ENCODE measurements around the gene WBP4.

Gene WBP4

DNA sequence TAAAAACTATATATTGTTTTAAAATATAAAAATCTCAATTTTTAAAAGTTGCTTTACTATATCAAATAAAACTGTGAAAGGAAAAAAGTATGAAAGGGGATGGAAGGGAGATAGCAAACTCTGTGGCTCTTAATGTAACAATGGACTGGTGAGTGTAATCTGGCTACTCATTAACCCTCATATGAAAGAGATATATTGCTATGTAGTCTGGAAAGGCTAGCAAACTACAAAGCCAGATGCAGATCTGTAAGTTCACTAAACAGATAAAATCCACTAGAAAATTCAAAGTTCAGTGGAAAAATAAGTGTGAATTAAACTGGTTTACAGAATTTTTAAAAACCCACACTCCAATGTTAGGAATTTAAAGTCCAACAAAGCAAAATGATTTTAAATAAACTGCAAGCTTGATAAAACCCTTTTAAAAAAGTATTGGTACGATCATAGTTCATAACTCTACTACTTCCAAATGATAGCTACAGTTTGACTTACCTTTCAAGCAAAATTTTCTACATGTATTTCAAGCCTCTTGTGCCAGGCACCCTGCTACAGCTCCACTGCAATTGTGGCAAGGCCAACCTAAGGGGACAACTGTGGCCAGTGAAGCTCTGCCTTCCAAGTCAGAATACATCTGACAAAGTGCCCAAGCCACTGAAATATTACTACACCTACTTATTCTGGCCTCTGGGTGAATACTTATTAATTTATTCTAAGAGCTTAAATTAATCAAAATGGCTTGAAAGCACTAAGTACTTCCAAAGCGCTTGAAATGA, 41.5 kb upstream of the WBP4 start:
- Histone ChIP-seq H2AFZ (ENCODE audit: low read depth, low read length) (no peak overlapping the region), H3K27ac (ENCODE audit: low read length, poor library complexity, severe bottlenecking) (no peak overlapping the region), H3K4me1 (ENCODE audit: control insufficient read depth, insufficient read depth, low read depth, low read length) (peaks cover 2% of the 10 kb centered on the region), H2BK120ac (ENCODE audit: low read depth, low read length) (no peak overlapping the region), H4K91ac (ENCODE audit: low read length) (no peak overlapping the region), H3K9me3 (ENCODE audit: control insufficient read depth, low read length) (no peaks in the 10 kb centered on the region), H2BK5ac (ENCODE audit: low read depth, low read length, poor library complexity, severe bottlenecking) (no peak overlapping the region), H3K36me3 (ENCODE audit: control insufficient read depth in 1 of 2, insufficient read depth in 2 of 2, low read depth in 1 of 2, low read length in 2 of 2) (peaks cover 0 to 3% of the 10 kb centered on the region in 2 experiments), H3K18ac (ENCODE audit: low read depth in 1 of 2, low read length in 2 of 2) (no peak overlapping the region), H3K27me3 (ENCODE audit: control insufficient read depth in 1 of 2, insufficient read depth in 1 of 2, low read length in 2 of 2) (no peaks in the 10 kb centered on the region), H2BK12ac (ENCODE audit: low read length in 2 of 2) (no peak overlapping the region), H3K23ac (ENCODE audit: low read length in 2 of 2) (no peak overlapping the region), H4K8ac (ENCODE audit: low read length) (no peak overlapping the region), H3K4me2 (ENCODE audit: low read length, poor library complexity, severe bottlenecking) (no peak overlapping the region), H2BK15ac (ENCODE audit: low read depth, poor library complexity, severe bottlenecking) (no peak overlapping the region), H3K79me1 (replicated peaks; ENCODE audit: low read length, poor library complexity, severe bottlenecking) (peaks cover 6% of the 10 kb centered on the region), H3K4ac (ENCODE audit: low read depth in 1 of 2, low read length in 2 of 2) (no peak overlapping the region), H3K14ac (ENCODE audit: low read length in 2 of 2) (no peak overlapping the region), H3K9ac (ENCODE audit: low read length) (no peak overlapping the region), H2AK5ac (ENCODE audit: low read length, severe bottlenecking) (no peak overlapping the region), H3K4me3 (ENCODE audit: insufficient read depth in 1 of 2, low read depth in 1 of 2, low read length in 2 of 2) (peak overlapping the region in 1 of 2 experiments; percentile 64)
- DNase-seq = no peak
- 96% methylated on average over 2 of the region's 2 CpGs for WGBS

DNA sequence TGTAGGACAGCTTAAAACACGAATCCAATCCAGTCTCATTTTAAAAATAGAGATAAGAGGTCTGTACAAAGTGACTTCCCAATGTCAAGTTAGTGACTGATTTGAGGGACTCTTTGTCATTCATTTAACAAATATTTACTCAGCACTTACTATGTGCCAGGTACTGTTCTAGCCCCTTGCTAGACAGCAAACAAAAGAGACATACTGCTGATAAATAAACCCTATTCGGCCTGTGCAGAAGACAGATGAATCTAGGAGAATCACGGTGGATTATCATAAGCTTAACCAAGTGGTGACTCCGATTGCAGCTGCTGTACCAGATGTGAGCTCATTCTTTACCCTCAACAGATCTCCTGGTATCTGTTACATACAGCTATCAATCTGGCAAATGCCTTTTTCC, 35.8 kb upstream of the WBP4 start:
- Histone ChIP-seq H2AK5ac (ENCODE audit: low read length, severe bottlenecking) (no peak overlapping the region), H2AFZ (ENCODE audit: low read depth, low read length) (no peak overlapping the region), H3K23ac (ENCODE audit: low read length in 2 of 2) (no peak overlapping the region), H3K4me1 (ENCODE audit: control insufficient read depth, insufficient read depth, low read depth, low read length) (no peaks in the 10 kb centered on the region), H3K36me3 (ENCODE audit: control insufficient read depth in 1 of 2, insufficient read depth in 2 of 2, low read depth in 1 of 2, low read length in 2 of 2) (peaks cover 7 to 21% of the 10 kb centered on the region in 2 experiments), H2BK12ac (ENCODE audit: low read length in 2 of 2) (no peak overlapping the region), H4K8ac (ENCODE audit: low read length) (no peak overlapping the region), H2BK120ac (ENCODE audit: low read depth, low read length) (no peak overlapping the region), H3K79me1 (replicated peaks; ENCODE audit: low read length, poor library complexity, severe bottlenecking) (peaks cover 39% of the 10 kb centered on the region), H3K4me2 (ENCODE audit: low read length, poor library complexity, severe bottlenecking) (no peak overlapping the region), H3K4ac (ENCODE audit: low read depth in 1 of 2, low read length in 2 of 2) (no peak overlapping the region), H2BK5ac (ENCODE audit: low read depth, low read length, poor library complexity, severe bottlenecking) (no peak overlapping the region), H3K27me3 (ENCODE audit: control insufficient read depth in 1 of 2, insufficient read depth in 1 of 2, low read length in 2 of 2) (no peaks in the 10 kb centered on the region), H2BK15ac (ENCODE audit: low read depth, poor library complexity, severe bottlenecking) (no peak overlapping the region), H3K4me3 (ENCODE audit: insufficient read depth in 1 of 2, low read depth in 1 of 2, low read length in 2 of 2) (no peak overlapping the region), H3K9ac (ENCODE audit: low read length) (no peak overlapping the region), H3K27ac (ENCODE audit: low read length, poor library complexity, severe bottlenecking) (no peak overlapping the region), H3K14ac (ENCODE audit: low read length in 2 of 2) (no peak overlapping the region), H4K91ac (ENCODE audit: low read length) (no peak overlapping the region), H3K18ac (ENCODE audit: low read depth in 1 of 2, low read length in 2 of 2) (no peak overlapping the region), H3K9me3 (ENCODE audit: control insufficient read depth, low read length) (no peaks in the 10 kb centered on the region)
- DNase-seq = no peak
- WGBS = 97% methylated on average over 3 of the region's 4 CpGs

DNA sequence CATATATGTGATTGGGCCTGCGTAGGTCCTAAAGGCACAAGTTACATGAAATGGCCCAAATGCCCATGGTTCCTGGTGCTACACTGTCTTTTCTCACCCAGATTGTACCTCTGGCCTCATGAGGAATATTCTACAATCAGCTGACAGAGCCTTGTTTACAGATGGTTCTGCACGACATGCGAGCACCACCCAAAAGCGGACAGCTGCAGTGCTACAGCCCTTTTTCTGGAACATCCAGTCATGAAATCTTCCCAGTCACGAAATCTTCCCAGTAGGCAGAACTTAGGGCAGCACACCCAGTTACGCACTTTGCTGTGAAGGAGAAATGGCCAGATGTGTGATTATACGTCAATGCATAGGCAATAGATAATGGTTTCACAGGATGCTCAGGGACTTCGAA, 34.5 kb upstream of the WBP4 start:
- Histone ChIP-seq H3K79me1 (replicated peaks; ENCODE audit: low read length, poor library complexity, severe bottlenecking) (peaks cover 39% of the 10 kb centered on the region), H3K4ac (ENCODE audit: low read depth in 1 of 2, low read length in 2 of 2) (no peak overlapping the region), H2AK5ac (ENCODE audit: low read length, severe bottlenecking) (no peak overlapping the region), H3K9ac (ENCODE audit: low read length) (no peak overlapping the region), H3K18ac (ENCODE audit: low read depth in 1 of 2, low read length in 2 of 2) (no peak overlapping the region), H3K9me3 (ENCODE audit: control insufficient read depth, low read length) (no peaks in the 10 kb centered on the region), H2BK12ac (ENCODE audit: low read length in 2 of 2) (no peak overlapping the region), H3K14ac (ENCODE audit: low read length in 2 of 2) (no peak overlapping the region), H3K23ac (ENCODE audit: low read length in 2 of 2) (no peak overlapping the region), H2BK120ac (ENCODE audit: low read depth, low read length) (no peak overlapping the region), H3K4me1 (ENCODE audit: control insufficient read depth, insufficient read depth, low read depth, low read length) (no peaks in the 10 kb centered on the region), H4K91ac (ENCODE audit: low read length) (no peak overlapping the region), H3K27ac (ENCODE audit: low read length, poor library complexity, severe bottlenecking) (no peak overlapping the region), H3K36me3 (ENCODE audit: control insufficient read depth in 1 of 2, insufficient read depth in 2 of 2, low read depth in 1 of 2, low read length in 2 of 2) (peaks cover 7 to 21% of the 10 kb centered on the region in 2 experiments), H3K4me3 (ENCODE audit: insufficient read depth in 1 of 2, low read depth in 1 of 2, low read length in 2 of 2) (no peak overlapping the region), H3K27me3 (ENCODE audit: control insufficient read depth in 1 of 2, insufficient read depth in 1 of 2, low read length in 2 of 2) (no peaks in the 10 kb centered on the region), H2BK5ac (ENCODE audit: low read depth, low read length, poor library complexity, severe bottlenecking) (no peak overlapping the region), H2AFZ (ENCODE audit: low read depth, low read length) (no peak overlapping the region), H4K8ac (ENCODE audit: low read length) (no peak overlapping the region), H3K4me2 (ENCODE audit: low read length, poor library complexity, severe bottlenecking) (no peak overlapping the region), H2BK15ac (ENCODE audit: low read depth, poor library complexity, severe bottlenecking) (no peak overlapping the region)
- WGBS = 96% methylated on average over 8 of the region's 8 CpGs
- DNase-seq = no peak

DNA sequence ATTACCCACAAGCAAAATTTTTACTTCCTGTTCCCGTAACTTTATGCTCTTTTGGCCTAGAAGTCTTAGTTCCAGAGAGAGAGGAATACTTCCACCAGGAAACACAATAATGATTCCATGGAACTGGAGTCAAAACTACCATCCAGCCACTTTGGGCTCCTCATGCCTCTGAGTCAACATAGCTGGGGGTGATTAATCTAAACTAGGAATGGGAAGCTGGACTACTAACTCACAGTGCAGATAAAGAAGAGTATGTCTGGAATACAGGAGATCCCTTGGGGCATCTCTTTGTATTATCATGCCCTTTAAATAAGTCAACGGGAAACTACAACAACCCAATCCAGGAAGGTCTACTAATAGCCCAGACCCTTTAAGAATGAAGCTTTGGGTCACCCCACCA, 33.3 kb upstream of the WBP4 start:
- no peak overlapping the region for H2BK5ac ChIP-seq (ENCODE audit: low read depth, low read length, poor library complexity, severe bottlenecking)
- H3K9me3 ChIP-seq (ENCODE audit: control insufficient read depth, low read length) = no peaks in the 10 kb centered on the region
- no peaks in the 10 kb centered on the region for H3K4me1 ChIP-seq (ENCODE audit: control insufficient read depth, insufficient read depth, low read depth, low read length)
- H3K14ac ChIP-seq (ENCODE audit: low read length in 2 of 2) = no peak overlapping the region
- H2AFZ ChIP-seq (ENCODE audit: low read depth, low read length) = no peak overlapping the region
- no peak overlapping the region for H2AK5ac ChIP-seq (ENCODE audit: low read length, severe bottlenecking)
- DNase-seq = no peak
- WGBS = 90% methylated on average over 2 of the region's 2 CpGs
- no peak overlapping the region for H2BK12ac ChIP-seq (ENCODE audit: low read length in 2 of 2)
- no peaks in the 10 kb centered on the region for H3K27me3 ChIP-seq (ENCODE audit: control insufficient read depth in 1 of 2, insufficient read depth in 1 of 2, low read length in 2 of 2)
- no peak overlapping the region for H3K23ac ChIP-seq (ENCODE audit: low read length in 2 of 2)
- H3K79me1 ChIP-seq (replicated peaks; ENCODE audit: low read length, poor library complexity, severe bottlenecking) = peaks cover 39% of the 10 kb centered on the region
- no peak overlapping the region for H3K18ac ChIP-seq (ENCODE audit: low read depth in 1 of 2, low read length in 2 of 2)
- H3K4me3 ChIP-seq (ENCODE audit: insufficient read depth in 1 of 2, low read depth in 1 of 2, low read length in 2 of 2) = no peak overlapping the region
- peaks cover 7 to 18% of the 10 kb centered on the region in 2 experiments for H3K36me3 ChIP-seq (ENCODE audit: control insufficient read depth in 1 of 2, insufficient read depth in 2 of 2, low read depth in 1 of 2, low read length in 2 of 2)
- no peak overlapping the region for H3K4me2 ChIP-seq (ENCODE audit: low read length, poor library complexity, severe bottlenecking)
- H3K9ac ChIP-seq (ENCODE audit: low read length) = no peak overlapping the region
- H4K8ac ChIP-seq (ENCODE audit: low read length) = no peak overlapping the region
- H2BK15ac ChIP-seq (ENCODE audit: low read depth, poor library complexity, severe bottlenecking) = no peak overlapping the region
- H3K27ac ChIP-seq (ENCODE audit: low read length, poor library complexity, severe bottlenecking) = no peak overlapping the region
- no peak overlapping the region for H4K91ac ChIP-seq (ENCODE audit: low read length)
- H3K4ac ChIP-seq (ENCODE audit: low read depth in 1 of 2, low read length in 2 of 2) = no peak overlapping the region
- no peak overlapping the region for H2BK120ac ChIP-seq (ENCODE audit: low read depth, low read length)
